CD4-positive, alpha-beta T cell treated with Interleukin-10 for 1 hour (primary cell): Measurements from ENCODE around the gene PTPRO.
A peak's percentile ranks its signal among the peaks of the same experiment; 100 is the strongest.

Experiments
- DNase-seq: peaks from one replicate; pipeline ENCODE4 v3.0.0-alpha.2; 2020

The PTPRO gene

DNA sequence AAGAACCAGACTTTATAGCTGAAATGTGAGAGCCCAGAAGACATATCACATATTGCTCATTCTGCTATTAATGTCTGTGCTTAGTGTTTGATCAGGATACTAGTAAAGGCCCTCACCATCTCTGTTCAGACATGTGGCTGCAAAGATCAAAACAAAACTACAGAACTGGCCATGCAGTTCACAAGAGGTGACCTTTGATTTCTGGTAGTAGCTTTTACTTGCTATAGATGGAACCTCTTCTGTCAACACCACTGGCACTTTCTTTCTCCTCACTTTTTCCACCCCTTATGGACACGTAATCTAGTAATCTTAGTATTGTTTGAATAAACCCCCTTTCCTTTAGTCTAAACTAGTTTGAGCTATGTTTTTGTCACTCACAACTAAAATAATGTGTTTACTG is 252.0 kb downstream of the PTPRO start:
- no peak for DNase-seq

DNA sequence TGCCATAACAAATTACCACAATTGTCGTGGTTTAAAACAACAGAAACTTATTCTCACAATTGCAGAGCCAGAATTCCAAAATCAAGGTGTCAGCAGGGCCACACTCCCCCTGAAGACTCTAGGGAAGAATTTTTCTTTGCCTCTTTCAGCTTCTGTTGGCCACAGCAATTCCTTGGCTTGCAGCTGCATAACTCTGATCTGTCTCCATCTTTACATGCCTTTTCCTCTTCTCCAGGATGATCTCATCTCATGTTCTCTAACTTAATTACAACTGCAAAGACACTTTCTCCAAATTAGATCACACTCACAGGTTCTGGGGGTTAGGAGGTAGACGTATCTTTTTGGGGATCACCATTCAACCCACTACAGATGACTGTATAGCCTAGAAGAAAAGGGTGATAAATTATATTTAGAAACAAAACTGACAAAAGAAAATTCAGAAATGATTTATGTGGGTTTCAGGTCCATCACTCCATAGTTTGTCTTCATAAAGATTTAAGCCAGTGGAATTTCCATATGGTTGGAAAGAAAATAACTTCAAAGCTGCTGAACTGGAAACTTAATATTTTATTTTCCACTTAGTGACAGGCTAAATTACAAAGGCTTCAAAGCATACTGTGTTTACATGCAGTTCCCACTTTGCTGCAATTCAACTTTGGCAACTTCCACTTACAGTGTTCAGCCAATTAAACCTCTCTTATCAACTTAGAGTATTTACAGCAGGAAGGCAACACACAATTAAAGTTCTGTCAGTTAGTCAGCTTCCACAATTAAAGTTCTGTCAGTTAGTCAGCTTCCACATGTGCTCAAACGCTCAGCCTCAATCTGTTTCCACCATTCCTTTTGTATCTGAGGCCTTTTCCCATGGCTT is 253.6 kb downstream of the PTPRO start:
- DNase-seq: no peak

DNA sequence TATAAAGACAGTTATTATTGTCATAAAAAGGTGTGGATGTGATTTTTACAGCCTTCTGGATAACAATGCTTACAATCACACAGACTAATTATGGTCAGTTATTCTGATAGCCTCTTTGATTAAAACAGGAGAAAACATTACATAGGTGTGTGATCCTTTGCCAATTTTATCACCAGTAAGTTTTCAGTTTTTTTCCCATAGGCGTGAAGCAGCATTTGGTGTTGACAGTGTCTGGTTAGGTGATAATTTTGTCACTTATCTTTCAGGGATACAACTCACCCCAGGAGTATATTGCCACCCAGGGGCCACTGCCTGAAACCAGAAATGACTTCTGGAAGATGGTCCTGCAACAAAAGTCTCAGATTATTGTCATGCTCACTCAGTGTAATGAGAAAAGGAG is 258.1 kb downstream of the PTPRO start:
- DNase-seq: peak; percentile 39

DNA sequence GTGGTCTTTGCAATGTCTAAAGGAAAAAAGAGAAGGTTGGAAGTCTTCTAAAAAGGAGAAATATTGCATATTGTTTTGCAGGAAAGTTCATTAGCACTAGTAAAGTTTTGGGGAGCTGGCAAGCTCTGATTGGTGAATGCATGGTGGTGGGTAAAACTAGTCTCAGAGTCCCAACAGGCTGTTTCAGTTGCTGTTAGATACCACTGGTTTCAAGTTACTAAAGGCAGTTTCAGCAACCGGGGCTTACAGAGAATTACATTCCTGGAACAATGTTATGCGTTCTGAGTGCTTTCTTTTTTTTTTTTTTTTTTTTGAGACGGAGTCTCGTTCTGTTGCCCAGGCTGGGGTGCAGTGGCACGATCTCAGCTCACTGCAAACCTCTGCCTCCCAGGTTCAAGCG is 258.7 kb downstream of the PTPRO start:
- DNase-seq: no peak

DNA sequence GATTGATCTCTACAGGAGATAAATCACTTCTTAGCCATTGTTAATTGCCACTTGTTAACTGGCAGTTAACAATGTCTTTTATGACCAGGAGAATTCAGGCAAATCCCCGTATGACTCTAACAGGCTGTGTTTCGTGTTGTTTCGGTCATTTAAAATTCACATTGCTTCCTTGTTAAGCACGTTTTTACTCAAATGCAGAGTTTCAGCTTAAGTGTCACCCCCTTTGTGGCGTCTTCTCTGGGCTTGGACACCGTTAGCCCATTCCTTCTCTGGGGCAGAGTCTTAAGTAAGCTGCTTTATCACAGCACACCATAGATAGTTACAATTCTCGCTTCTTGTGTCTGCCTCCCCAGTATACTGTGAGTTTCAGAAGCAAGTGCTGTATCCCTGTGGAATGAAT is 261.5 kb downstream of the PTPRO start:
- no peak for DNase-seq

DNA sequence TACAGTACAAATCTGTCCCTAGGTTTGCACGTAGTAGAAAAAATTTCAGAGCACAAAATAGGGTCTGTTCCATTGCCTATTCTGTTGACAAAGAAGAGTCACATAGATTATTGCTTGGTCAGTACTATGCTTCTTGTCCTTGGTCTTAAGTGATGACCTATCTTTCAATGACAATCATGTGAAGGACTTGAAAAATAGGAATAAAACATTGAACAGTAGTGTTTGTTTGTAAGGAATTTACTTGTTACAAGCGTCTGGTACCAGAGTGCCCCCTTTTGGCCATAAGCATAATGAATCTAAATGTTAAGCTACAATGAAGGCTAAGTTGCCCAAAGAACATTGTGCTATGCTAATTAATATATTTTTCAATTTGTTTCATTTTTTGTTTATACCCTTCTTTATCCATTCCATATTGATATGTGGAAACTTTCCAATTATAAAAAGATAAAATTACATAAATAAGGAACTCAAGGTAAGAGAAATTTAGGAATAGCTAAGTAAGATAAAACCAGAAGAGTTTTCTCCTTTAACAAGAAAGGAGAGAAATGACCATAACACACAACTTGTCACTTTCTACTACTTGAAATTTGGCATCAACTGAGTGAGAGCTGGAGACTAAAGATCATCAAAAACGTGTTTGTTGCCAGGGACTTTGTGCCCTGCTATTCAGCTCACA is 262.2 kb downstream of the PTPRO start:
- peak; percentile 62 for DNase-seq

DNA sequence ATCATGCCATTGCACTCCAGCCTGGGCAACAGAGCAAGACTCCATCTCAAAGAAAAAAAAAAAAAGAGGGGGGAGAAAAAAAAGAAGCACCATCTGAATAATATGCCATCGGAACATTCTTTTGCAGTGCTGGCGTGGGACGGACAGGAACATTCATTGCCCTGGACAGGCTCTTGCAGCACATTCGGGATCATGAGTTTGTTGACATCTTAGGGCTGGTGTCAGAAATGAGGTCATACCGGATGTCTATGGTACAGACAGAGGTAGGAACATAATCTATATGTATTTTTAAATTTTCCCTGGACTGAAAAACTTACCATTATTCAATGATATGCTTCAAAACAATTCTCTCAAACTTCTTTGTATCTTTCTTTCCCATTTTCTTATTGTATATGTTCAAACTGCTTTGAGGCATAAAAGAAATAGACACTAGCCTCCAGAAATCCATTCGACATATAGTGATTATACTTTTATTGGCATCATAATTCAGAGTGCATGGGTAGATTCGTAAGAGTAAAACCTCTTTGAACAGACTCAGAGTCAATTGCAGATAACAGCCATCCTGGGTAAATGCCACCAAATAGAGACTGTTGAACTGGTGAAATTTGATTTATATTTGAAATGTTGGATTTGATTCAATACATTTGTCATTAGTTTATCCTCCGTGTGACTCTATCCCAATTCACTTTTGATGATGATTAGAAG is 267.2 kb downstream of the PTPRO start:
- DNase-seq: no peak

DNA sequence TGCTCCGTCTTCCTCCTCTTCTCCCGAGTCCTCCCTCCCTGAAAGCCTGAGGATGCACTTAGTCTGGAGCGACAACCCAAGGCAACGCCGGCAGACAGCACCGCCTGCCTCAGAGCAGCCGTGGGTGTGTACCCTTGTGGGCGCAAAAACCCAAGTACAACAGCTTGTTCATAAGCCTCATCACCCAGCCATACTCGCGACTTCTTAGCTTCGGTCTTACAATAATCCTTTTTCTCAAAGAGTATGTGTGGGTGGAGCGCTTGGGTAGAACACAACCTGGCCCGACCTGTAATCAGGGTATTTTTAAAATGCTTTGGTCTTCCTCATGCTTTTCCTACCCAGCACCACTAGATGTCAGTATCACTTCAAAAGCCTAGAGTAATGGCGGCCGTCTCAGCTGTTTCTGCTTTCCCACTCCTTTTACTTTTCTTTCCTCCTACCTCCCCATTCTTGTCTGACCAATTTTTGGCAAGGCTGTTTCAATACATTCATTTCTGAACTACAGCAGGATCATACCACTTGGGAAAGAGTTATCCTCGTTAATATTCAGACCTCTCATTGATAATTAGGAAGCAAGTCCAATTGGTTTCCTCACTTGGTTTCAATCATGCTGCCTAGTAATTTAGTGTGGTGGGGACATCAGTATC is 268.0 kb downstream of the PTPRO start:
- DNase-seq: peak; percentile 74

DNA sequence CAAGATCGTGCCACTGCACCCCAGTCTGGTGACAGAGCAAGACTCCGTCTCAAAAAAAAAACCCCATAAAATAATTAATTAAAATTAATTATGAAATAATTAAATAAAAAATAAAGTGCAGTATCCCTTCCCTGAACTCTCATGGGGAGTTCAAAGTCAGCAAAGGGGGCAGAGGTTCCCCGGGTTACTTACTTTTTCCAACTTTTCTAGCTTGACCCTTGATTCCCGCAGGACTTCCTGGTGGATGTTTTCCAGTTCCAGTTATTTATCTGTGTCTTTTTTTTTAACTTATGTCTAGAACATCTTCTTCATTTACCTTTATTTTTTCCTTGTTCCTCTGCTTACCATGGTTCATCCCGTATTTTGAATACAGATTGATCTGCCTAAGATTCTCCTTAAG is 269.5 kb downstream of the PTPRO start:
- DNase-seq: no peak

DNA sequence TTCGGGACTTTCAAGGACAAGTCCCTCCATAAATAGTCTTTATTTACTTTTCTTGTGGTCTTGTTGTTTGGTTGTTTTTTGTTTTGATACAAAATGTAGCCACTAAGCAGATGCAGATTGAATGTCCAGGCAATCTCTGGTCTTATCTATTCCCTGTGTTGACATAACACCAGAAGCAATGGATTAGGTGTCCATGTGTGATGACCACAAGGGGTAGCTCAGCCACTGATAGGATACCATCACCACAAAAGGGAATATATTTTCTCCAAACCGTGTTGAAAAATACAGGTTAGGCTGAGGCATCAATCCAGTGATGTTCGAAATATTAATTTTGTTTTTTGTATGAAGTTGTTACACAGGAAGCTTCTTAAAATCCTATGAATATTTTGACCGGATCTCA is 270.6 kb downstream of the PTPRO start:
- no peak for DNase-seq

DNA sequence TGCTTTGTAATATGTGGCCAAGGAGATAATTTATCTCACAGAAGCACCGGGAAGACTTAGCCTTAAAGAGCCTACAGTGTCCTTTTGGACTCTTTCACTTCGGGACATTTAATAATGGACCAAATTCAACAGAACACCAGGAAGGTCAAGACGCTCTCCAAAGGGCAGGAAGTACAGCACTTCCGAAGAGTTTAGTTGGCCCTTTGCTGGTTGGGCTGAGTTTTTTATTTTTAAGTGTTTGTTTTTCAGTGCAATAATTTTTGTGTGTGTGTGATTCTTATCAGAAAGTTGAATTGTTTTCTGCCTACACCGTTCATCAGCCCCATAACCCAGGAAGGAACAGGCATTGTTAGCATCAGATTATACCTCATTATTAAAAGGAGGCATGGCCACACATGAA is 273.9 kb downstream of the PTPRO start:
- no peak for DNase-seq

DNA sequence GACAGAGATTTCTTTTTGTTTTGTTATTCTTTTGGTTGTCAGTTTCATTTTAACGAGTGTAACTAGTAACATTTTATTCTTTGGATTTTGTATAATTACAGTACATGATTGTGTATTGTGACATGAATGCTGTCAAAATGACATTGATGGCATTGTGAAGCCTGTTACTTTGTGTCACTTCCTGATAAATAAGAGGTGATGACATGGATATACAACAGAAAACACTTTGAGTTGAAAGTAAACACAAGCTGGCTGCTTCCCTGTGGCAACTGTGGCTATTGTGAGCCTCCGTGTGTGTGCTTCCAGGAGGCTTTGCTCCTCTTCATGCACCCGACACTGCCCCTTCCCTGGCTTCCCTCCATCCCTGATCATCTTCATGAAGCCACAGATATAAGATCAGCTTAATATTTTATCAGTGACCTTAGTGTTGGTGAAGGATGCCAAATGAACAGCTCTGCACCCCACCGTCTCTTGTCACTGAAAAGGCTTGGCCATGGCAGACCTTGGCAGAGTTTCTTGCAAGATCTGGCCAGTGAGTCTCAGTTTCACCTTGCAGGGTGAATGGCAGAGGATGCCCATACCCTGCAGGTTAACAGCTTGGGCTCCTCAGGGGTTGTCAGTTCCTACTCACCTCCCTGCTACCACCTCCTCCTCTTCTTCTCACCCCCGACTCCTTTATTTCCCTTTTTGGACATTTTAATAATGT is 275.0 kb downstream of the PTPRO start:
- no peak for DNase-seq

DNA sequence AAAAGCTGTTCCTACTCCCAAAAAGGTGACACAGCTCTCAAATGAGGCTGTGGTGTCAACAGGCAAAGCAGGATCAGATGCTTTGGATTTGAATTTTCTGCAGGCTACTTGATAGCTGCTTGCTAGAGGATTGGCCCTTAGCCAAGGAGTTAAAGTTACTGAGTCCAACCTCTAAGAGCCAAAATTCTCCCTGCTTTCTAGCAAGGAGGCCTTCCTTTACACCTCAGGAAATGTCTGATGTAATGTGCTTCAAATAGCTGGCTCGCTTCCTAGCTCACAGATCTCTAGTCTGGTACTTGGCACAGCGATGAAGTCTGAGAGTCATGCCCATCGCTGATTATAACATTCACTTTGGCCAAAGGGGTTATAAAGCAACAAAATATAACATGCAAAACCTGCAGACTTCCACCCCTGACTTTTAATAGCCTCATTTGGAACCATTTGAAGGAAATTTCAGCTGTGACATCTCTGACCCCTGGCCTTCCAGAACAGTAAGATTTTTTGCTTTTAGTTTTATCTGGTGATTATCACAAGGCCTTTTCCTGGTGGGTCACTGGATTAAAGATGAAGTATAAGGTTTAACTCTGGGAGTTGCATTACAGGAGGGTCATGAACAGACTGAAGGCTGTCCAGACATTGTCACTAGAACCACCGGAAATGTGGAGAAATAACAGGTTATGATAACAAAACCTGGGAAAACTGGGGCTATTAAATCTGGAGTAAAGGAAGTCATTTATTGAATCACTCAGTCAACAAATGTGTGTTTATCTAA is 277.1 kb downstream of the PTPRO start:
- DNase-seq: no peak

DNA sequence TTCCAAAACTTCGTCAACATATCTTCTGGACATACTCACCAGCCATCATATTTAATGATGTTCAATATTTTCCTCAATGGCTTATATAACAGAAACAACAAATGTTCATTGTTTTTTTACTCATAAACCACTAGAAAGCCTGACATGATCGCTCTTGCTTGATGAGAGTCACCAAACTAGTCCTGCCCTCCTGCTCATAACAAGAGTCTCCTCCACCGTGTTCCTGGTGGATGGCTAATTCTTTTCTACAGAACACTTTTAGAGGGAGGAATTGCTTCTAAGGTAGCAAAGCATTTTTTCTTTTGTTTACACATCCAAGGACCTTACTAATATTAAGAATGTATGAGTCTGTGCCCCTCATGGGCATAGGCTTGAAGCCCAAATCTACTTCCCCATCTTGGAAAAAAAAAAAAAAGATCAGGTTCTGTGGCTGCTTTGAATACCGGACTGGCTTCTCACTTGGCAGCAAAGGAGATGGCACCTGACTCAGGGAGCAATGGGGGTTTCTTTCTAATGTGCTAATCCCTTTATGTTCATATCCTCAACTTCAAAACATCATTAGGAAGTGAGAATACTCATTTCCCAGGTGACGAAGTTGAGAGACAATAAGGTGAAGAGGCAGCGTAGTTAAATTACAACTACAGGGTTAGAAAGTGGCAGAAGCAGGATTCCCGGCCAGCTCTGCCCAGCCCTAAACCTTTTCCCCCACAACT is 278.1 kb downstream of the PTPRO start:
- DNase-seq: no peak

DNA sequence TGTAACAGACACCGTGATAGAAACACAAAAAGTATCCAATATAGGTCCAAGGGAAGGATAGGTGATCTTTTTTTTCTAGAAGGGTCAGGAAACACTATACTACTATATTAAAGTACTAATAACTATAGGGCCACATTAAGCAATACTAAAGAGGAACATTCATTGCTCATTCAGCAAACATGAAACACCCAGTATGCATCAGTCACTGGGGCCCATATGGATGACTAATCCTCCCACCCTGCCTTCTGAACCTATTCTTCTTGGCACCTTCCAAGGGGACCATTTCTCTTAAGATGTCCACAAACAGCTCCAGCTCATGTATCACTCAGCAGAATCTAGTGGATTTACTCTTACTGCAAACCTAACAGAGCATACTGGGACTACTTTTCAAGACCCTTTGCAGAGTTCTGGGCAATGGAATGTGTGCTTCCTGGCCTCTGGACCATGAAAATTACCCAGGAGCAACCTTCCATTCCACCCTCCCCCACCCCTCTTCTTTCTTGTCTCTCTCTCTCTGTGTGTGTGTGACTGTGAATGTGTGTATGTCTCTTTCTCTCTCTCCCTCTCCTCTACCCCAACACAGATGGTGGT is 279.0 kb downstream of the PTPRO start:
- DNase-seq: no peak

DNA sequence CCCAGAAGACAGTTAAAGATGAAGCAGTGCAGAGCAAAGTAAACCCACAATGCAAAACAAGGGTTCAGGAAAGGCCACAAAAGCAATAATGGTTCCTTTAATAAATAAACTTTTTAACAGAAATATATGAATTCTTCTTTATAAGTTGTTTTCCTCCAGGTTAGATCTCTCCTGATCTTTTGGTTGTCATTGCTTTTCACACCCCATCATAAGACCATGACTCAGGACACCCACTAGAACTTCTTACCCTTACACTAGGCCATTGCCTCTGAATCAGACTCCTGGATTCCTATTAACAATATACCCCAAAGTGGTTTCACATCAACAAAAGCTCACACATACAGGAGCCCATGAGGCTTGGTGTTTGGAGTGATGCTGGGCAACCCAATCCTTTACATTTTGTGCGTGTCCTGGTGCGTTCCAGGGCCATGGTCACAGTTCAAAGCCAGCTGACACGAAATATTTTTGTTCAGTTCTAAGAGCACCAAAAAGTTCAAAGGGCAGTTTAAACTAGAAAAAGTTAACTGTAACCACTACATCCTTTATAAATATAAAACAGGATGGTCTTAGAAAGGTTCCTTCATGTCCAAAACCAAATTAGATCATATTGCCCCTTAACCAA is 279.9 kb downstream of the PTPRO start:
- DNase-seq: no peak

DNA sequence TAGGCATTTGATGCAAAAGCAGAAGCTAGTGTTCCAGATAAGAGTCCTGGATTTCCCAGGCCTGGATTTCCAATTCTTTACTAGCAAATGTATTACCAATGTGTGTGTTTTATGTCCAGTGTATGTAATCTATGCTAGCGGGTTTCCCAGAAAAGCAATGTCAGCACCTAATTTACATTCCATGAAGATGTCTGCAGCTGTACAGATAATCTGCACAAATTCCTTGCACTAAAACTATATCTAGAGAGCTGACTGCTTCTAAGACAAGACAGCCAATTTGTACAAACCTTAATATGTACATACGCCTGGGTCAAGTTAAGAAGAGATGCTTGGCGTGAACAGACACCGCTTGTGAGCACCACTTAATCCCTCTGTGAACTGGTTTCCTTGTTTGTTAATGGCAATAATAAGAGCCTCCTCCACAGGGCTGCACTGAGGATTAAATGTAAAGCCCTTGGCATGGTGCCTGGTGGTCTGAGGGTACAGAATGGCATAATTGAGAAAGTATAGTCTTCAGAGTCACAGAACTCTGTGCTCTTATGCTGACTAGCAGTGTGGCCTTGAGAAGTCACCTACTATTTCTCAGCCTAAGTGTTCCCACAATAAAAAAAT is 281.3 kb downstream of the PTPRO start:
- DNase-seq: no peak

DNA sequence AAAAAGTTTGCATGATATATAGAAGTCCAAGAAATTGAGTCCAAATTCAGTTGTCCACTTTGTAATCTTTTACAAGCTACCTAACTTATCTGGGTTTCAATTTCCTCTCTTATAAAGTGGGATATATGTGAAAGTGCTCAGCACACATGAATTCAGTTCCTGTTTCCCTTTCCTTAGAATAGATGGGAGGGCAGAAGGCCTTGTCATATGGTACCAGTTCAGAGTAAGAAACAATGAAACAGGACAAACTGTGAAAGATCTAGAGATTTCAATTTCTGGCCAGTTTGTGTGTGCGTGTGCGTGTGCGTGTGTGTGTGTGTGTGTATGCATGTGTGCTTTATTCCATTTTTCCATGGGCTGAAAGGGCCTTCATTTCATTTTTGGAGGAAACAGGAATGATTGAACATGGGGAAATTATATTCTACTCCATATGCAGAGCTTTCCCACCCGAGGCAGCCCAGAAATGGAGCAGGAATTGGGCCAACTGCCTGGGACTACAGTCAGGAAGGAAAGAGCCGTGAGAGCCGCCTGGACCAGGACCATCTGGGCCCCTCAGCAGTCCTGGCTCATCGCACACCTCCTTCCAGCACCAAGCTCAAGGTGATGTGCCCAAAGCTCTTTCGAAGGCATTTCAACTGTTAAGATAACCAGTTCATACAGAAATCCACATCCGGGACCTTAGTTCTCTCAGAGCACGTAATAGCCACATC is 283.7 kb downstream of the PTPRO start:
- DNase-seq: no peak

DNA sequence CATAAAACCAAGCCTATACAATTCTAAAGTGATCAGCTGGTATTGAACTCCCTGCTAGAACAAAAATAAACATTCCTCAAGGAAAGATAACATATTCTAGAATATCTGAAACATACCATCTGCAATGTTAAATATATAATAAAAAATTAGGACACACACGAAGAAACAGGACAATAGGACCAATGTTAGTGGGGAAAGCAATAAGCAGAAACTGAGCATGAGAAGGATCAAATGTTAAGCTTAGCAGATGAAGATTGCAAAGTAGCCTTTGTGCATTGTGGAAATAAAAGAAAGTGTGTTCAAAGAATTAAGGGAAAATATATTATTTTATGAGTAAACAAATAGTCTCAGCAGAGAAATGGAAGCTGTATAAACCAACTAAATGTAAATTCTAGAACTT is 286.1 kb downstream of the PTPRO start:
- DNase-seq: no peak
